ENCODE results near the gene SCARB1. TPM values are rescaled to one million over a fixed set of nuclear protein-coding genes. Genes with fewer than 3 reads are reported as not detected.

Gene SCARB1
- total RNA-seq, 4 donors from 2014 or later: 2.1 to 37.0 (median 9.6) TPM

DNA sequence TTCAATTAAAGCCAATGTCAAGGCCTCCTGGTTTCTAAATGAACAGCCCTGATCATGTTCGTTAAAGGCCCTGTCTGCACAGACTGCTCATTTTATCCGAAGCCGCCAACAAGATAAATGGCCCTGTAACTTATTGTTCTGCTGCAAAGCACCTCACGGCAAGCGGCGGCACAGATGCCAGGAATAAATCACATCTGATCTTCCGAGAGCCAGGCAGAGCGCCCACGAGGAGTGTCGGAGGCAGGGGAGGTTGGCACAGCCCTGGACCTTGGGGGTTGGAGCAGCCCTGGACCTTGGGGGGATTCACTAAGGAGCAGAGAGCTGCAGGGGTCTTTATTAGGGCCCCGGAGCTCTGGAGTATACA lies 110.5 kb downstream of the SCARB1 start:
- no peak for DNase-seq
- H3K4me1 ChIP-seq: peaks cover 0 to 7% of the 10 kb centered on the region in 2 donors
- no peak overlapping the region for H3K4me3 ChIP-seq
- H3K36me3 ChIP-seq: no peaks in the 10 kb centered on the region
- peak overlapping the region; percentile 89 to 90 for H3K27ac ChIP-seq
- H3K9me3 ChIP-seq: no peaks in the 10 kb centered on the region
- intact Hi-C loops (cut with DNase I; ENCODE audit: low total_unique reads): no loop called here
- no peaks in the 10 kb centered on the region for H3K27me3 ChIP-seq
- TF ChIP-seq, protein P1, sequence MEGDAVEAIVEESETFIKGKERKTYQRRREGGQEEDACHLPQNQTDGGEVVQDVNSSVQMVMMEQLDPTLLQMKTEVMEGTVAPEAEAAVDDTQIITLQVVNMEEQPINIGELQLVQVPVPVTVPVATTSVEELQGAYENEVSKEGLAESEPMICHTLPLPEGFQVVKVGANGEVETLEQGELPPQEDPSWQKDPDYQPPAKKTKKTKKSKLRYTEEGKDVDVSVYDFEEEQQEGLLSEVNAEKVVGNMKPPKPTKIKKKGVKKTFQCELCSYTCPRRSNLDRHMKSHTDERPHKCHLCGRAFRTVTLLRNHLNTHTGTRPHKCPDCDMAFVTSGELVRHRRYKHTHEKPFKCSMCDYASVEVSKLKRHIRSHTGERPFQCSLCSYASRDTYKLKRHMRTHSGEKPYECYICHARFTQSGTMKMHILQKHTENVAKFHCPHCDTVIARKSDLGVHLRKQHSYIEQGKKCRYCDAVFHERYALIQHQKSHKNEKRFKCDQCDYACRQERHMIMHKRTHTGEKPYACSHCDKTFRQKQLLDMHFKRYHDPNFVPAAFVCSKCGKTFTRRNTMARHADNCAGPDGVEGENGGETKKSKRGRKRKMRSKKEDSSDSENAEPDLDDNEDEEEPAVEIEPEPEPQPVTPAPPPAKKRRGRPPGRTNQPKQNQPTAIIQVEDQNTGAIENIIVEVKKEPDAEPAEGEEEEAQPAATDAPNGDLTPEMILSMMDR (IDR thresholded peaks at IDR 0.05): no peak
- no peak for TF ChIP-seq POLR2A (IDR thresholded peaks at IDR 0.05)

- peak overlapping the region; percentile 89 to 90 for H3K27ac ChIP-seq
- no peak overlapping the region for H3K4me3 ChIP-seq
- TF ChIP-seq, protein P1 (IDR thresholded peaks at IDR 0.05): no peak
- no peak for TF ChIP-seq POLR2A (IDR thresholded peaks at IDR 0.05)
- DNase-seq: no peak
- H3K4me1 ChIP-seq: peaks cover 0 to 7% of the 10 kb centered on the region in 2 donors
- H3K9me3 ChIP-seq: no peaks in the 10 kb centered on the region
- intact Hi-C loops (cut with DNase I; ENCODE audit: low total_unique reads): no loop called here
- no peaks in the 10 kb centered on the region for H3K36me3 ChIP-seq
- no peaks in the 10 kb centered on the region for H3K27me3 ChIP-seq
Measured at GRCh38 chr12:124752437-124753227, 111.0 kb downstream of the SCARB1 start.

DNA sequence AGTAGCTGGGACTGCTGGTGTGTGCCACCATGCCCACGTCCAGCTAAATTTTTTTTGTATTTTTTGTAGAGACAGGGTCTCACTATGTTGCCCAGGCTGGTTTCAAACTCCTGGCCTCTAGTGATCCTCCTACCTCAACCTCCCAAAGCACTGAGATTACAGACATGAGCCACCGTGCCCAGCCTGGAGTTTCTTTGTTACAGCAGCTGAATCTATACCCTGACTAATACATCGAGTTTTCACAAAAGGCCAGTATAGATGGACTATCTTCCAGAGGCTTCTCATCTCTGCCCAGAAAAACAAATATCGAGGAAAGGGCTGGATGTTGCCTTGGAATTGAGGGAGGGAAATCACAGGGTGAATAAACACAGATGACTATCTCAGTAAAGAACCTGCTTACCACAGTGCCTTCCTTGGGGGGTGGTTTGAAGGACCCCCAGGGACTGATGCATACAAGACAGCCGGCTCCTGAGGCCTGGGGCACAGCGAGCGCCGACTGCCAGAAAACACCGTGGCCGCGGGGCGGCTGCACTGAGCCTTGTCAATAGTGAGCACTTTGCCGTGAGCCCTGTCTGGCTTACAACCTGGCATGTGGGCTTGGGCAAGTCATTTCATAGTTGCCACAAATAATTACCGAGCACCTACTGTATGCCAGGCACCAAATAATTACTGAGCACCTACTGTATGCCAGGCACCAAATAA lies 111.9 kb downstream of the SCARB1 start:
- no peaks in the 10 kb centered on the region for H3K9me3 ChIP-seq
- peaks cover 5 to 12% of the 10 kb centered on the region in 2 donors for H3K4me1 ChIP-seq
- no peak for DNase-seq
- H3K27ac ChIP-seq: peak overlapping the region; percentile 89 to 90
- no peak overlapping the region for H3K4me3 ChIP-seq
- intact Hi-C loops (cut with DNase I; ENCODE audit: low total_unique reads): no loop called here
- TF ChIP-seq, protein P1 (IDR thresholded peaks at IDR 0.05): no peak
- TF ChIP-seq POLR2A (IDR thresholded peaks at IDR 0.05): no peak
- no peaks in the 10 kb centered on the region for H3K27me3 ChIP-seq
- H3K36me3 ChIP-seq: no peaks in the 10 kb centered on the region

- TF ChIP-seq, protein P1 (IDR thresholded peaks at IDR 0.05): no peak
- no peak for TF ChIP-seq POLR2A (IDR thresholded peaks at IDR 0.05)
- intact Hi-C loops (cut with DNase I; ENCODE audit: low total_unique reads): no loop called here
- H3K9me3 ChIP-seq: no peaks in the 10 kb centered on the region
- no peak overlapping the region for H3K4me3 ChIP-seq
- no peaks in the 10 kb centered on the region for H3K27me3 ChIP-seq
- DNase-seq: no peak
- H3K27ac ChIP-seq: peak overlapping the region; percentile 89 to 90
- H3K36me3 ChIP-seq: no peaks in the 10 kb centered on the region
- H3K4me1 ChIP-seq: peaks cover 11 to 20% of the 10 kb centered on the region in 2 donors
Measured at GRCh38 chr12:124750787-124751471, 112.7 kb downstream of the SCARB1 start.
